Measurements from ENCODE around the gene APLNR. TPM values are rescaled to one million over a fixed set of nuclear protein-coding genes. Genes with fewer than 3 reads are reported as not detected.

Gene APLNR
- total RNA-seq, 1 experiment from 2014 or later: not detected

GRCh38 chr11:57224128-57224527, 12.9 kb downstream of the APLNR start:
- intact Hi-C loops (cut with micrococcal nuclease): no loop called here
- ChIA-PET POLR2A (no interaction called here), CTCF (interaction anchor here (1.4 to 1.8 kb wide), 2 partner anchors 25 to 383 kb away, joined by 3 to 5 read pairs; no protein-coding TSS in a partner anchor)
- DNase-seq (ENCODE audit: unreplicated experiment): no peak
- Mint-ChIP-seq H3K36me3 (ENCODE audit: insufficient read depth, unreplicated experiment) (no peaks in the 10 kb centered on the region), H3K9me3 (ENCODE audit: unreplicated experiment) (no peaks in the 10 kb centered on the region), H3K27ac (ENCODE audit: low read depth, unreplicated experiment) (no peak overlapping the region), H3K4me3 (ENCODE audit: unreplicated experiment) (no peak overlapping the region), H3K4me1 (ENCODE audit: insufficient read depth, unreplicated experiment) (no peaks in the 10 kb centered on the region), H3K27me3 (ENCODE audit: insufficient read depth, unreplicated experiment) (no peaks in the 10 kb centered on the region)
- no peak for TF ChIP-seq CTCF (IDR thresholded peaks at IDR 0.05; ENCODE audit: unreplicated experiment)
- no TSS peak for BruUV-seq (replicated peaks)

GRCh38 chr11:57223601-57224000, 13.4 kb downstream of the APLNR start:
- no peak for TF ChIP-seq CTCF (IDR thresholded peaks at IDR 0.05; ENCODE audit: unreplicated experiment)
- H3K9me3 Mint-ChIP-seq (ENCODE audit: unreplicated experiment): no peaks in the 10 kb centered on the region
- DNase-seq (ENCODE audit: unreplicated experiment): no peak
- no peak overlapping the region for H3K4me3 Mint-ChIP-seq (ENCODE audit: unreplicated experiment)
- H3K4me1 Mint-ChIP-seq (ENCODE audit: insufficient read depth, unreplicated experiment): no peaks in the 10 kb centered on the region
- H3K27ac Mint-ChIP-seq (ENCODE audit: low read depth, unreplicated experiment): no peak overlapping the region
- POLR2A ChIA-PET: no interaction called here
- intact Hi-C loops (cut with micrococcal nuclease): no loop called here
- H3K27me3 Mint-ChIP-seq (ENCODE audit: insufficient read depth, unreplicated experiment): no peaks in the 10 kb centered on the region
- CTCF ChIA-PET: interaction anchor here (0.6 to 1.8 kb wide), 4 partner anchors 13 to 382 kb away, joined by 3 to 5 read pairs (median 3); no protein-coding TSS in a partner anchor
- no peaks in the 10 kb centered on the region for H3K36me3 Mint-ChIP-seq (ENCODE audit: insufficient read depth, unreplicated experiment)
- BruUV-seq (replicated peaks): no TSS peak

- H3K4me1 Mint-ChIP-seq (ENCODE audit: insufficient read depth, unreplicated experiment): no peaks in the 10 kb centered on the region
- CTCF ChIA-PET: interaction anchor here (0.6 to 1.4 kb wide), 2 partner anchors 17 to 382 kb away, joined by 3 read pairs; no protein-coding TSS in a partner anchor
These were observed 14.8 kb downstream of the APLNR start for GRCh38 chr11:57222239-57222638.

GRCh38 chr11:57219021-57219627, 17.9 kb downstream of the APLNR start:
- intact Hi-C loops (cut with micrococcal nuclease): no loop called here
- Mint-ChIP-seq H3K4me3 (ENCODE audit: unreplicated experiment) (no peak overlapping the region), H3K27me3 (ENCODE audit: insufficient read depth, unreplicated experiment) (no peaks in the 10 kb centered on the region), H3K9me3 (ENCODE audit: unreplicated experiment) (no peaks in the 10 kb centered on the region), H3K36me3 (ENCODE audit: insufficient read depth, unreplicated experiment) (no peaks in the 10 kb centered on the region), H3K4me1 (ENCODE audit: insufficient read depth, unreplicated experiment) (no peaks in the 10 kb centered on the region), H3K27ac (ENCODE audit: low read depth, unreplicated experiment) (no peak overlapping the region)
- ChIA-PET POLR2A (no interaction called here), CTCF (interaction anchor here (0.6 kb wide), 1 partner anchor 309 kb away, joined by 3 read pairs; no protein-coding TSS in a partner anchor)
- BruUV-seq (replicated peaks): no TSS peak
- no peak for TF ChIP-seq CTCF (IDR thresholded peaks at IDR 0.05; ENCODE audit: unreplicated experiment)
- peak; percentile 14 for DNase-seq (ENCODE audit: unreplicated experiment)

More at GRCh38 chr11:57222239-57222638, 14.8 kb downstream of the APLNR start:
- no peaks in the 10 kb centered on the region for H3K36me3 Mint-ChIP-seq (ENCODE audit: insufficient read depth, unreplicated experiment)
- intact Hi-C loops (cut with micrococcal nuclease): no loop called here
- no peak for TF ChIP-seq CTCF (IDR thresholded peaks at IDR 0.05; ENCODE audit: unreplicated experiment)
- H3K4me3 Mint-ChIP-seq (ENCODE audit: unreplicated experiment): no peak overlapping the region
- no peak for DNase-seq (ENCODE audit: unreplicated experiment)
- BruUV-seq (replicated peaks): no TSS peak
- no peaks in the 10 kb centered on the region for H3K27me3 Mint-ChIP-seq (ENCODE audit: insufficient read depth, unreplicated experiment)
- H3K9me3 Mint-ChIP-seq (ENCODE audit: unreplicated experiment): no peaks in the 10 kb centered on the region
- POLR2A ChIA-PET: no interaction called here
- H3K27ac Mint-ChIP-seq (ENCODE audit: low read depth, unreplicated experiment): no peak overlapping the region
